Measurements from ENCODE around the gene CEP85. TPM values are rescaled to one million over a fixed set of nuclear protein-coding genes. Genes with fewer than 3 reads are reported as not detected.
A peak's percentile ranks its signal among the peaks of the same experiment; 100 is the strongest.

Gene CEP85
- total and polyA plus RNA-seq, 2 experiments from 2014 or later: 22.9 to 33.2 TPM

GRCh38 chr1:26320896-26321295 is 86.9 kb downstream of the CEP85 start:
- no peaks in the 10 kb centered on the region for H3K36me3 ChIP-seq
- no peaks in the 10 kb centered on the region for H3K9me3 ChIP-seq (ENCODE audit: low read depth)

GRCh38 chr1:26321315-26322041 is 87.5 kb downstream of the CEP85 start:
- Histone ChIP-seq H3K27ac (no peak overlapping the region), H3K4me1 (ENCODE audit: low read depth) (no peaks in the 10 kb centered on the region), H3K27me3 (no peaks in the 10 kb centered on the region), H3K9me3 (ENCODE audit: low read depth) (no peaks in the 10 kb centered on the region), H3K36me3 (no peaks in the 10 kb centered on the region), H3K4me3 (no peak overlapping the region)
- DNase-seq (ENCODE audit: low read depth in 1 of 2, low spot score in 1 of 2): peak; percentile 86 to 88
- peak; percentile 87 for TF ChIP-seq CTCF (IDR thresholded peaks at IDR 0.05; ENCODE audit: low read depth, low read length)

More at GRCh38 chr1:26320896-26321295, 86.9 kb downstream of the CEP85 start:
- no peak for DNase-seq (ENCODE audit: low read depth in 1 of 2, low spot score in 1 of 2)
- no peak for TF ChIP-seq CTCF (IDR thresholded peaks at IDR 0.05; ENCODE audit: low read depth, low read length)
- H3K27ac ChIP-seq: no peak overlapping the region
- no peaks in the 10 kb centered on the region for H3K27me3 ChIP-seq
- no peaks in the 10 kb centered on the region for H3K4me1 ChIP-seq (ENCODE audit: low read depth)
- H3K4me3 ChIP-seq: no peak overlapping the region

GRCh38 chr1:26322042-26322331 is 88.0 kb downstream of the CEP85 start:
- DNase-seq (ENCODE audit: low read depth in 1 of 2, low spot score in 1 of 2): no peak
- no peak overlapping the region for H3K27ac ChIP-seq
- H3K9me3 ChIP-seq (ENCODE audit: low read depth): no peaks in the 10 kb centered on the region

GRCh38 chr1:26323382-26323781 is 89.4 kb downstream of the CEP85 start:
- Histone ChIP-seq H3K4me1 (ENCODE audit: low read depth) (no peaks in the 10 kb centered on the region), H3K9me3 (ENCODE audit: low read depth) (no peaks in the 10 kb centered on the region), H3K27me3 (no peaks in the 10 kb centered on the region), H3K4me3 (no peak overlapping the region), H3K36me3 (no peaks in the 10 kb centered on the region), H3K27ac (no peak overlapping the region)
- no peak for TF ChIP-seq CTCF (IDR thresholded peaks at IDR 0.05; ENCODE audit: low read depth, low read length)
- no peak for DNase-seq (ENCODE audit: low read depth in 1 of 2, low spot score in 1 of 2)

More at GRCh38 chr1:26322042-26322331, 88.0 kb downstream of the CEP85 start:
- Histone ChIP-seq H3K4me1 (ENCODE audit: low read depth) (no peaks in the 10 kb centered on the region), H3K36me3 (no peaks in the 10 kb centered on the region), H3K4me3 (no peak overlapping the region), H3K27me3 (no peaks in the 10 kb centered on the region)
- TF ChIP-seq CTCF (IDR thresholded peaks at IDR 0.05; ENCODE audit: low read depth, low read length): no peak

- no peaks in the 10 kb centered on the region for H3K27me3 ChIP-seq
- no peaks in the 10 kb centered on the region for H3K4me1 ChIP-seq (ENCODE audit: low read depth)
- TF ChIP-seq CTCF (IDR thresholded peaks at IDR 0.05; ENCODE audit: low read depth, low read length): no peak
- DNase-seq (ENCODE audit: low read depth in 1 of 2, low spot score in 1 of 2): no peak
- no peak overlapping the region for H3K27ac ChIP-seq
- no peaks in the 10 kb centered on the region for H3K36me3 ChIP-seq
- H3K4me3 ChIP-seq: no peak overlapping the region
- H3K9me3 ChIP-seq (ENCODE audit: low read depth): no peaks in the 10 kb centered on the region
Measured at GRCh38 chr1:26324550-26324949, 90.5 kb downstream of the CEP85 start.

Data from cardiac muscle cell (in vitro differentiated cells and primary cell).